NCI-H510A (cell line): ENCODE measurements around the gene KRTDAP.

Experiments
- DNase-seq: peaks from one replicate; lab custom pipeline; 2025; lab: John Stamatoyannopoulos, UW

The KRTDAP gene

GRCh38 chr19:35490364-35490763 lies at the start of gene KRTDAP:
Gene KRTDAP, minus strand, starts transcription at chr19:35490464. Its CDS starts 22 bp downstream, at chr19:35490442.
- no peak for DNase-seq

GRCh38 chr19:35539850-35540249 lies 49.6 kb upstream of the KRTDAP start:
- no peak for DNase-seq

- no peak for DNase-seq
Observed at GRCh38 chr19:35539314-35539713, 49.0 kb upstream of the KRTDAP start.

- DNase-seq = no peak
Observed at GRCh38 chr19:35534803-35535480, 44.7 kb upstream of the KRTDAP start.

- DNase-seq = no peak
Observed at GRCh38 chr19:35533822-35534392, 43.6 kb upstream of the KRTDAP start.

- no peak for DNase-seq
Observed at GRCh38 chr19:35533201-35533821, 43.0 kb upstream of the KRTDAP start, which contains the start of gene GAPDHS. Gene GAPDHS, plus strand, starts transcription at chr19:35533456. Its CDS starts 72 bp downstream, at chr19:35533528.

- DNase-seq = no peak
Observed at GRCh38 chr19:35531291-35531690, 41.0 kb upstream of the KRTDAP start.

- DNase-seq = no peak
Observed at GRCh38 chr19:35529241-35530218, 39.3 kb upstream of the KRTDAP start.

- DNase-seq = no peak
Observed at GRCh38 chr19:35528218-35529038, 38.2 kb upstream of the KRTDAP start, which contains the start of gene SBSN. Gene SBSN, minus strand, starts transcription at chr19:35528311. Its CDS starts 30 bp downstream, at chr19:35528281.

- no peak for DNase-seq
Observed at GRCh38 chr19:35525873-35526272, 35.6 kb upstream of the KRTDAP start.

- no peak for DNase-seq
Observed at GRCh38 chr19:35524181-35524837, 34.0 kb upstream of the KRTDAP start.

GRCh38 chr19:35522745-35523327 lies 32.6 kb upstream of the KRTDAP start:
- DNase-seq = no peak

GRCh38 chr19:35521124-35521743 lies 31.0 kb upstream of the KRTDAP start:
- no peak for DNase-seq

- no peak for DNase-seq
Observed at GRCh38 chr19:35519291-35519690, 29.0 kb upstream of the KRTDAP start.

GRCh38 chr19:35518313-35518712 lies 28.0 kb upstream of the KRTDAP start:
- no peak for DNase-seq

GRCh38 chr19:35517342-35517741 lies 27.1 kb upstream of the KRTDAP start:
- DNase-seq = no peak

GRCh38 chr19:35516310-35516709 lies 26.0 kb upstream of the KRTDAP start:
- no peak for DNase-seq

- no peak for DNase-seq
Observed at GRCh38 chr19:35514282-35514809, 24.1 kb upstream of the KRTDAP start.

GRCh38 chr19:35513628-35514281 lies 23.5 kb upstream of the KRTDAP start, which contains the start of gene DMKN:
Gene DMKN, minus strand, starts transcription at chr19:35513649. Its CDS starts 174 bp downstream, at chr19:35513475.
- no peak for DNase-seq
